GM12878 (cell line): ENCODE data around the gene PCNX4. TPM values are rescaled to one million over a fixed set of nuclear protein-coding genes. Genes with fewer than 3 reads are reported as not detected.

Experiments used
- ATAC-seq: fragments of 200-7000 bp; cut with Tn5 transposase; 3 replicates; pipeline ENCODE4 v1.9.1; 2020; ENCODE audit warnings: mild to moderate bottlenecking, moderate library complexity
- BruUV-seq: library from RNA; stranded (reverse); fragments of 400-500 nt; replicated peaks from 2 replicates; lab custom pipeline; 2021; lab: Mats Ljungman, UMichigan
- CTCF ChIA-PET: fragments of 300-600 bp; sonication (Branson Sonifier 250); formaldehyde crosslinking; extraction: SDS; loops from one replicate; lab custom pipeline; 2021; ENCODE audit warnings: inconsistent platforms; lab: Yijun Ruan, JAX
- POLR2A ChIA-PET: fragments of 350-600 bp; formaldehyde crosslinking; extraction: SDS; loops from one replicate; lab custom pipeline; 2021; ENCODE audit warnings: inconsistent platforms; lab: Charles Lee
- RAD21 ChIA-PET: fragments of 300-600 bp; sonication (Branson Sonifier 250); formaldehyde crosslinking; loops from one replicate; lab custom pipeline; 2023; ENCODE audit warnings: antibody characterized with exemption; ENCODE audit not compliant: unreplicated experiment; lab: Charles Lee
- SMC1A ChIA-PET: fragments of 300-600 bp; sonication (Branson Sonifier 250); formaldehyde crosslinking; loops from one replicate; lab custom pipeline; 2023; ENCODE audit not compliant: unreplicated experiment, uncharacterized antibody; lab: Charles Lee
- DNase-seq: peaks from one replicate; pipeline ENCODE4 v3.0.0-alpha.2; 2011; ENCODE audit warnings: low read depth, low spot score
- FAIRE-seq: peaks from 3 replicates; lab custom pipeline; 2011; peaks lifted over from hg19 to GRCh38; lab: Jason Lieb, UNC
- H2AFZ ChIP-seq: 2 replicates; pipeline ENCODE4 v1.6.0; 2011; ENCODE audit warnings: low read depth, low read length, control low read depth; ENCODE audit not compliant: control insufficient read depth
- H3K27ac ChIP-seq: 2 replicates; pipeline ENCODE4 v1.5.1; 2011; ENCODE audit warnings: control low read depth; ENCODE audit not compliant: control insufficient read depth, insufficient read depth
- H3K27me3 ChIP-seq, 2 experiments: replicated peaks in 1 of 2; 2 replicates each; pipeline versions ENCODE4 v1.6.0 to v1.6.1; 2011; ENCODE audit warnings: low read length in 1 of 2; ENCODE audit not compliant: control insufficient read depth in 2 of 2, insufficient read depth in 2 of 2
- H3K36me3 ChIP-seq, 2 experiments: 2 replicates each; pipeline ENCODE4 v1.5.1; 2011; ENCODE audit warnings: low read length in 1 of 2; ENCODE audit not compliant: control insufficient read depth in 2 of 2, insufficient read depth in 2 of 2
- H3K4me1 ChIP-seq: 2 replicates; pipeline ENCODE4 v1.6.1; 2011; ENCODE audit warnings: mild to moderate bottlenecking, low read length, moderate library complexity, mixed read lengths; ENCODE audit not compliant: control insufficient read depth, insufficient read depth
- H3K4me2 ChIP-seq: 2 replicates; pipeline ENCODE4 v1.6.0; 2011; ENCODE audit warnings: control low read depth; ENCODE audit not compliant: control insufficient read depth, insufficient read depth
- H3K4me3 ChIP-seq: fragments of 200-600 bp; sonication (generic); 2 replicates; pipeline ENCODE4 v1.5.1; 2016
- H3K79me2 ChIP-seq: 2 replicates; pipeline ENCODE4 v1.6.0; 2011; ENCODE audit warnings: low read length; ENCODE audit not compliant: control insufficient read depth, insufficient read depth
- H3K9ac ChIP-seq: 2 replicates; pipeline ENCODE4 v1.8.0; 2011; ENCODE audit warnings: low read length, control low read depth, mixed read lengths; ENCODE audit not compliant: control insufficient read depth, insufficient read depth
- H3K9me3 ChIP-seq: replicated peaks from 3 replicates; pipeline ENCODE4 v1.5.1; 2011; ENCODE audit warnings: mild to moderate bottlenecking, low read length; ENCODE audit not compliant: control insufficient read depth, insufficient read depth
- H4K20me1 ChIP-seq: 2 replicates; pipeline ENCODE4 v1.6.0; 2011; ENCODE audit not compliant: control insufficient read depth, insufficient read depth
- DPF2 ChIP-seq: fragments of 450-650 bp; IDR thresholded peaks from 2 replicates; pipeline ENCODE4 v1.6.1; 2017; ENCODE audit warnings: mild to moderate bottlenecking
- E2F4 ChIP-seq: IDR thresholded peaks from 2 replicates; pipeline ENCODE4 v1.6.1; 2012; ENCODE audit warnings: low read depth, low read length, improper control_type of control experiment
- IRF4 ChIP-seq: IDR thresholded peaks from 2 replicates; pipeline ENCODE4 v1.6.1; 2011; ENCODE audit warnings: low read depth, low read length
- KLF5 ChIP-seq: fragments of 450-650 bp; IDR thresholded peaks from 2 replicates; pipeline ENCODE4 v1.6.1; 2014; ENCODE audit warnings: mild to moderate bottlenecking; ENCODE audit not compliant: partially characterized antibody
- NFXL1 ChIP-seq: fragments of 450-650 bp; IDR thresholded peaks from 2 replicates; pipeline ENCODE4 v1.6.1; 2017; ENCODE audit warnings: antibody characterized with exemption, mild to moderate bottlenecking, borderline replicate concordance
- PKNOX1 ChIP-seq: fragments of 450-650 bp; IDR thresholded peaks from 2 replicates; pipeline ENCODE4 v1.6.1; 2016; ENCODE audit warnings: mild to moderate bottlenecking
- PML ChIP-seq: IDR thresholded peaks from 2 replicates; pipeline ENCODE4 v1.6.1; 2012; ENCODE audit warnings: low read length, inconsistent platforms
- RFX5 ChIP-seq: IDR thresholded peaks from 2 replicates; pipeline ENCODE4 v1.6.1; 2011; ENCODE audit warnings: low read depth, low read length, improper control_type of control experiment
- SUZ12 ChIP-seq: fragments of 200-600 bp; sonication (generic); IDR thresholded peaks from one replicate; pipeline ENCODE4 v1.6.1; 2018; ENCODE audit warnings: antibody characterized with exemption, mild to moderate bottlenecking; ENCODE audit not compliant: unreplicated experiment
- ZBTB40 ChIP-seq: fragments of 450-650 bp; IDR thresholded peaks from 2 replicates; pipeline ENCODE4 v1.6.1; 2016; ENCODE audit warnings: mild to moderate bottlenecking, moderate library complexity, borderline replicate concordance
- ZNF687 ChIP-seq: fragments of 450-650 bp; IDR thresholded peaks from 2 replicates; pipeline ENCODE4 v1.6.1; 2017; ENCODE audit warnings: mild to moderate bottlenecking, moderate library complexity
- WGBS: methylation state at CpG from one replicate; pipeline ENCODE4 v1.1.6; 2016; ENCODE audit warnings: low lambda C conversion rate; ENCODE audit not compliant: insufficient replicate concordance, insufficient coverage; ENCODE audit errors: missing lambda C conversion rate; 5-methylcytosine and 5-hydroxymethylcytosine counted together
- in situ Hi-C: fragments of 300-500 bp; cut with MboI; formaldehyde crosslinking; loops from 9 replicates; pipeline ENCODE4 v1.14.3; 2018; ENCODE audit warnings: mixed read lengths
- intact Hi-C: fragments of 100-400 bp; cut with micrococcal nuclease; formaldehyde crosslinking; loops from one replicate; pipeline ENCODE4 v1.14.2; 2022; ENCODE audit not compliant: unreplicated experiment
- polyA plus RNA-seq, 11 experiments: library from polyadenylated mRNA; depleted of rRNA in 4 of 11; unstranded in 6 of 11; stranded (reverse) in 5 of 11; fragments of >200 nt; fragmentation: Nextera tagmentation in 4 of 11; fragmentation: Illumina TruSeq in 1 of 11; extraction: Ambion mirVana in 4 of 11; extraction: Trizol in 1 of 11; gene quantifications; 1 replicate in 1 of 11; 2 replicates in 10 of 11; pipeline versions ENCODE4 v1.2.1 to v1.2.3, GENCODE V29; 2011 to 2016; ENCODE audit warnings: inconsistent platforms in 2 of 11, missing spikeins in 2 of 11, low read depth in 1 of 11
- total RNA-seq, 4 experiments: library from RNA; depleted of rRNA in 3 of 4; stranded (reverse); fragments of >200 nt in 3 of 4; fragmentation: Illumina TruSeq in 1 of 4; extraction: Trizol in 1 of 4; gene quantifications; 2 replicates each; pipeline versions ENCODE4 v1.2.1 to v1.2.3, GENCODE V29; 2013 to 2021

The PCNX4 gene
- total and polyA plus RNA-seq, 10 of the 15 experiments (the other 5 are each of a cell fraction or from before 2014, with no cell fraction given), result 13.8 to 56.6 (median 39.4) TPM

GRCh38 chr14:60174352-60175254 is 82.9 kb downstream of the PCNX4 start:
- POLR2A ChIA-PET, result interaction anchor here (1.6 kb wide), 1 partner anchor 8 kb away, joined by 4 read pairs; no protein-coding TSS in a partner anchor
- H3K27ac ChIP-seq, result no peak overlapping the region
- H3K4me2 ChIP-seq, result no peak overlapping the region
- RAD21 ChIA-PET, result interaction anchor here (1.3 to 1.4 kb wide), 2 partner anchors 11 to 153 kb away, joined by 3 to 4 read pairs; no protein-coding TSS in a partner anchor
- H3K79me2 ChIP-seq, result no peaks in the 10 kb centered on the region
- no peaks in the 10 kb centered on the region; the same call in 2 of the 3 replicates for H3K9me3 ChIP-seq
- 76% methylated on average over 11 of the region's 11 CpGs for WGBS
- DNase-seq (no peak), FAIRE-seq (no peak), ATAC-seq (no peak)
- no peaks in the 10 kb centered on the region for H3K27me3 ChIP-seq
- no peaks in the 10 kb centered on the region for H4K20me1 ChIP-seq
- H3K36me3 ChIP-seq, result no peaks in the 10 kb centered on the region
- intact Hi-C loops (no loop called here), in situ Hi-C loops (loop anchor here (25.0 kb wide), 1 partner anchor 687 kb away; the partner anchor contains the start of genes JKAMP and L3HYPDH)
- no peak overlapping the region for H2AFZ ChIP-seq
- H3K4me1 ChIP-seq, result no peaks in the 10 kb centered on the region
- no TSS peak for BruUV-seq
- no peak overlapping the region for H3K9ac ChIP-seq
- CTCF ChIA-PET, result interaction anchor here (1.2 to 4.3 kb wide), 7 partner anchors 8 to 209 kb away, joined by 3 to 21 read pairs (median 7); partner anchors contain the start of gene DHRS7
- H3K4me3 ChIP-seq, result no peak overlapping the region
- SMC1A ChIA-PET, result interaction anchor here (0.5 to 1.9 kb wide), 5 partner anchors 9 to 210 kb away, joined by 3 to 6 read pairs (median 4); partner anchors contain the start of gene DHRS7
- TF ChIP-seq PML, result no peak
- TF ChIP-seq IRF4, result no peak
- no peak for TF ChIP-seq DPF2
- TF ChIP-seq NFXL1, result no peak
- TF ChIP-seq RFX5, result no peak
- no peak for TF ChIP-seq ZBTB40
- no peak for TF ChIP-seq SUZ12
- TF ChIP-seq PKNOX1, result no peak
- TF ChIP-seq E2F4, result no peak
- no peak for TF ChIP-seq ZNF687
- no peak for TF ChIP-seq KLF5
